HepG2 (cell line): ENCODE measurements around the gene SPINK6. TPM values are rescaled to one million over a fixed set of nuclear protein-coding genes. Genes with fewer than 3 reads are reported as not detected.

Experiments used
- ATAC-seq: fragments of 200-7000 bp; cut with Tn5 transposase; 3 replicates; pipeline ENCODE4 v1.9.1; 2020; ENCODE audit warnings: mild to moderate bottlenecking, moderate library complexity
- BruUV-seq: library from RNA; stranded (reverse); fragments of 400-500 nt; replicated peaks from 2 replicates; lab custom pipeline; 2021; lab: Mats Ljungman, UMichigan
- CTCF ChIA-PET: fragments of 300-600 bp; formaldehyde crosslinking; extraction: SDS; loops from one replicate; lab custom pipeline; 2021; ENCODE audit warnings: low total read pairs, inconsistent platforms, low intra/inter-chr PET ratio; lab: Yijun Ruan, JAX
- POLR2A ChIA-PET: fragments of 350-600 bp; sonication (Branson Sonifier 250); formaldehyde crosslinking; loops from one replicate; lab custom pipeline; 2020; ENCODE audit warnings: antibody characterized with exemption, inconsistent platforms; lab: Yijun Ruan, JAX
- DNase-seq: peaks from one replicate; pipeline ENCODE4 v3.0.0-alpha.2; 2015; ENCODE audit warnings: low spot score
- FAIRE-seq: peaks from 3 replicates; lab custom pipeline; 2011; peaks lifted over from hg19 to GRCh38; lab: Jason Lieb, UNC
- H2AFZ ChIP-seq: one replicate; pipeline ENCODE4 v1.6.1; 2011; ENCODE audit warnings: low read length, inconsistent platforms
- H3K27ac ChIP-seq: fragments of 300-600 bp; 3 replicates; pipeline ENCODE4 v1.8.0; 2011; ENCODE audit warnings: mixed run types, mild to moderate bottlenecking, mixed read lengths, low read length, inconsistent platforms; ENCODE audit not compliant: insufficient read depth; ENCODE audit errors: extremely low read length
- H3K27me3 ChIP-seq, 2 experiments: fragments of 200-600 bp in 1 of 2; 2 replicates in 1 of 2; 3 replicates in 1 of 2; pipeline versions ENCODE4 v1.6.0 to v1.8.0; 2011; ENCODE audit warnings: low read length in 2 of 2, mild to moderate bottlenecking in 2 of 2, moderate library complexity in 2 of 2, inconsistent platforms in 1 of 2; ENCODE audit not compliant: insufficient read depth in 2 of 2, control insufficient read depth in 1 of 2
- H3K36me3 ChIP-seq, 2 experiments: fragments of 200-600 bp in 1 of 2; replicated peaks in 1 of 2; 2 replicates in 1 of 2; 3 replicates in 1 of 2; pipeline versions ENCODE4 v1.5.1 to v1.8.0; 2011; ENCODE audit warnings: low read length in 2 of 2, inconsistent platforms in 1 of 2; ENCODE audit not compliant: insufficient read depth in 2 of 2, control insufficient read depth in 1 of 2
- H3K4me1 ChIP-seq: 2 replicates; pipeline ENCODE4 v1.5.1; 2012; ENCODE audit warnings: low read length, inconsistent platforms; ENCODE audit not compliant: insufficient read depth
- H3K4me2 ChIP-seq: 2 replicates; pipeline ENCODE4 v1.6.0; 2011; ENCODE audit warnings: low read depth, low read length, inconsistent platforms
- H3K4me3 ChIP-seq, 3 experiments: fragments of 200-600 bp in 1 of 3; sonication (generic), shearing (Covaris generic) in 1 of 3; replicated peaks in 1 of 3; 2 replicates each; pipeline ENCODE4 v1.5.1; 2011 to 2016; ENCODE audit warnings: low read length in 3 of 3, inconsistent platforms in 2 of 3, low read depth in 2 of 3, mild to moderate bottlenecking in 2 of 3, control low read depth in 1 of 3, mixed read lengths in 1 of 3; ENCODE audit not compliant: insufficient read depth in 1 of 3
- H3K79me2 ChIP-seq: one replicate; pipeline ENCODE4 v1.6.1; 2011; ENCODE audit warnings: low read length, inconsistent platforms; ENCODE audit not compliant: insufficient read depth
- H3K9ac ChIP-seq: 2 replicates; pipeline ENCODE4 v1.6.0; 2011; ENCODE audit warnings: mild to moderate bottlenecking, low read depth, low read length, inconsistent platforms; ENCODE audit not compliant: insufficient read depth
- H3K9me3 ChIP-seq: 2 replicates; pipeline ENCODE4 v1.5.1; 2012; ENCODE audit warnings: mild to moderate bottlenecking, low read length
- H4K20me1 ChIP-seq: 2 replicates; pipeline ENCODE4 v1.6.0; 2011; ENCODE audit warnings: inconsistent platforms, mild to moderate bottlenecking, low read length, moderate library complexity; ENCODE audit not compliant: insufficient read depth
- CREB1 ChIP-seq, 2 experiments: fragments of 450-650 bp in 1 of 2; IDR thresholded peaks; 2 replicates each; pipeline ENCODE4 v1.6.1; 2016 to 2017; ENCODE audit warnings: control low read depth in 1 of 2, mild to moderate bottlenecking in 1 of 2, missing compliant biosample characterization in 1 of 2, missing genetic modification characterization in 1 of 2
- CREM ChIP-seq, 2 experiments: sonication (generic) in 1 of 2; formaldehyde crosslinking in 1 of 2; IDR thresholded peaks; 2 replicates each; pipeline versions ENCODE4 v1.4.0 to v1.6.1; 2016 to 2020; ENCODE audit warnings: antibody characterized with exemption in 1 of 2, mild to moderate bottlenecking in 1 of 2, missing genetic modification reagents in 1 of 2
- DZIP1 ChIP-seq: sonication (generic); formaldehyde crosslinking; IDR thresholded peaks from 2 replicates; pipeline ENCODE4 v1.5.0; 2020; ENCODE audit warnings: mild to moderate bottlenecking, missing genetic modification reagents
- ELF3 ChIP-seq: IDR thresholded peaks from 2 replicates; pipeline ENCODE4 v1.6.1; 2016; ENCODE audit warnings: missing genetic modification reagents, missing compliant biosample characterization
- HIVEP1 ChIP-seq: sonication (generic); formaldehyde crosslinking; IDR thresholded peaks from 2 replicates; pipeline ENCODE4 v1.4.0; 2020; ENCODE audit warnings: mild to moderate bottlenecking, missing genetic modification reagents
- KAT8 ChIP-seq: IDR thresholded peaks from 2 replicates; pipeline ENCODE4 v1.6.1; 2016; ENCODE audit warnings: missing genetic modification reagents, missing compliant biosample characterization
- KDM1A ChIP-seq: IDR thresholded peaks from 2 replicates; pipeline ENCODE4 v1.6.1; 2016; ENCODE audit warnings: missing compliant biosample characterization
- RAD51 ChIP-seq: fragments of 450-650 bp; IDR thresholded peaks from 2 replicates; pipeline ENCODE4 v1.6.1; 2016; ENCODE audit warnings: borderline replicate concordance
- SMAD1 ChIP-seq: sonication (generic); formaldehyde crosslinking; IDR thresholded peaks from 2 replicates; pipeline ENCODE4 v1.4.0; 2020; ENCODE audit warnings: missing genetic modification reagents, low read depth, mild to moderate bottlenecking, borderline replicate concordance
- ZC3H4 ChIP-seq: sonication (generic); formaldehyde crosslinking; IDR thresholded peaks from 2 replicates; pipeline ENCODE4 v1.4.0; 2020; ENCODE audit warnings: missing genetic modification reagents, borderline replicate concordance
- ZIK1 ChIP-seq: sonication (generic); formaldehyde crosslinking; IDR thresholded peaks from 2 replicates; pipeline ENCODE4 v1.5.0; 2020; ENCODE audit warnings: mild to moderate bottlenecking, low read depth, missing genetic modification reagents, borderline replicate concordance
- ZNF224 ChIP-seq: sonication (generic); formaldehyde crosslinking; IDR thresholded peaks from 2 replicates; pipeline ENCODE4 v1.5.0; 2020; ENCODE audit warnings: mild to moderate bottlenecking, missing genetic modification reagents
- ZNF34 ChIP-seq: sonication (generic); formaldehyde crosslinking; IDR thresholded peaks from 2 replicates; pipeline ENCODE4 v1.4.0; 2020; ENCODE audit warnings: mild to moderate bottlenecking, missing genetic modification reagents, borderline replicate concordance
- ZNF605 ChIP-seq: sonication (generic); formaldehyde crosslinking; IDR thresholded peaks from 2 replicates; pipeline ENCODE4 v1.8.0; 2022; ENCODE audit warnings: mild to moderate bottlenecking, missing genetic modification reagents
- WGBS: methylation state at CpG from one replicate; pipeline ENCODE4 v1.1.6; 2017; ENCODE audit warnings: low lambda C conversion rate; 5-methylcytosine and 5-hydroxymethylcytosine counted together
- in situ Hi-C: cut with HindIII; loops from 2 replicates; pipeline ENCODE4 v1.10.0; 2017; ENCODE audit warnings: low pct_unique_long_range_greater_than_20kb; ENCODE audit not compliant: extremely low pct_ligation_motif_present
- intact Hi-C: fragments of 100-400 bp; cut with micrococcal nuclease; formaldehyde crosslinking; loops from one replicate; pipeline ENCODE4 v1.10.0; 2022; ENCODE audit not compliant: unreplicated experiment
- polyA plus RNA-seq, 8 experiments: library from polyadenylated mRNA; depleted of rRNA in 3 of 8; stranded (reverse) in 7 of 8; unstranded in 1 of 8; fragments of >200 nt; fragmentation: Illumina TruSeq in 4 of 8; extraction: Trizol in 4 of 8; gene quantifications; 2 replicates each; pipeline versions ENCODE4 v1.2.1 to v1.2.3, GENCODE V29; 2011 to 2016; ENCODE audit warnings: low read depth in 4 of 8, missing spikeins in 1 of 8, mixed read lengths in 1 of 8; ENCODE audit not compliant: insufficient read depth in 1 of 8
- total RNA-seq, 5 experiments: library from RNA; depleted of rRNA; stranded (reverse); fragments of >200 nt; fragmentation: Illumina TruSeq; extraction: Trizol; gene quantifications; 2 replicates each; pipeline ENCODE4 v1.2.3, GENCODE V29; 2016; ENCODE audit warnings: low read depth in 1 of 5
- TF ChIP-seq, protein P1 (sequence below): sonication (generic); formaldehyde crosslinking; IDR thresholded peaks from 2 replicates; pipeline ENCODE4 v1.9.0; 2021; ENCODE audit warnings: missing genetic modification reagents, mild to moderate bottlenecking, borderline replicate concordance

The SPINK6 gene
- total and polyA plus RNA-seq, 2 of the 13 experiments (the other 11 are each of a cell fraction or from before 2014, with no cell fraction given), result not detected

DNA sequence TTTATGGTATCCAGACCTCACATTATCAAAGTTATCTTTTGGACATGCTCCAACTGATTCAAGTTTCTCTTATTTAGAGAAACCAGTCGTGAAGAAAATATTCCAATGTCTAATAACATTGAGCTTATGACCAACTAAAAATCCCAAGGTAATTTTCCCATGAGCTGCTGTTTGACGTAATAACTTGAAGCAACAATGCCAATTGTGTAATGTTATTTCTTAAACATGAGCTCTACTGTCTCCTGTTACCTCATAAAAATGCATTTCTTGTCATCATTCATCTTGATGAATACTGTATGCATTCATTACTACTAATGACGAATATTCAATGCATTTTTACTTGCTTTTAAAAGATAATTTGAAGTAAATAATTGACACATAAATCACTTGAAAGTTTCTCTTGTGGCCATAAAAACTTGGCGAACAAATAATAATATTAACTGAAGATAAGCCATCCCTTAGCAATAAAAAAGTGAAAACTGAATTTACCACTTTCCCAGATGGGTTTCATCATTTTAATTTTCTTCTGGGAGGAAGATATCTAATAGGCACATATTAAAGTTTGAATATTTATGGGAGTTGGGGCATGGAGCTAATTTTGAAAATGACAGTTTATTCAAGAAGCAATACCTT, 35.1 kb downstream of the SPINK6 start:
- no TSS peak for BruUV-seq
- CTCF ChIA-PET, result no interaction called here

GRCh38 chr5:148238418-148238794, 35.6 kb downstream of the SPINK6 start, which contains the start of gene MARCOL:
Gene MARCOL (plus strand): TSS chr5:148238525. CDS start chr5:148238598, 73 bp downstream.
- H3K27ac ChIP-seq, result no peak within 1 kb of the TSS
- no peaks in the 10 kb centered on the region for H3K9me3 ChIP-seq
- H4K20me1 ChIP-seq, result no peaks in the 10 kb centered on the region
- no peaks in the 10 kb centered on the region for H3K36me3 ChIP-seq
- TF ChIP-seq KAT8 (CRISPR knock-in tag) (no peak), ZC3H4 (no peak), KDM1A (no peak), ZNF224 (CRISPR knock-in tag) (no peak), RAD51 (no peak), DZIP1 (no peak), ZNF34 (CRISPR knock-in tag) (no peak), SMAD1 (CRISPR knock-in tag) (no peak), ELF3 (CRISPR knock-in tag) (no peak), ZNF605 (CRISPR knock-in tag) (no peak), CREM (IDR thresholded peaks at IDR 0.05) (no peak), CREM (CRISPR knock-in tag; IDR thresholded peaks at IDR 0.05) (no peak), HIVEP1 (CRISPR knock-in tag) (no peak)
- TF ChIP-seq, protein P1, sequence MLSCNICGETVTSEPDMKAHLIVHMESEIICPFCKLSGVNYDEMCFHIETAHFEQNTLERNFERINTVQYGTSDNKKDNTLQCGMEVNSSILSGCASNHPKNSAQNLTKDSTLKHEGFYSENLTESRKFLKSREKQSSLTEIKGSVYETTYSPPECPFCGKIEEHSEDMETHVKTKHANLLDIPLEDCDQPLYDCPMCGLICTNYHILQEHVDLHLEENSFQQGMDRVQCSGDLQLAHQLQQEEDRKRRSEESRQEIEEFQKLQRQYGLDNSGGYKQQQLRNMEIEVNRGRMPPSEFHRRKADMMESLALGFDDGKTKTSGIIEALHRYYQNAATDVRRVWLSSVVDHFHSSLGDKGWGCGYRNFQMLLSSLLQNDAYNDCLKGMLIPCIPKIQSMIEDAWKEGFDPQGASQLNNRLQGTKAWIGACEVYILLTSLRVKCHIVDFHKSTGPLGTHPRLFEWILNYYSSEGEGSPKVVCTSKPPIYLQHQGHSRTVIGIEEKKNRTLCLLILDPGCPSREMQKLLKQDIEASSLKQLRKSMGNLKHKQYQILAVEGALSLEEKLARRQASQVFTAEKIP (CRISPR knock-in tag), result no peak
- TF ChIP-seq, all 625 proteins: peak for 0
- in situ Hi-C loops (no loop called here), intact Hi-C loops (no loop called here)
- 2% methylated on average over 2 of the region's 2 CpGs for WGBS
- DNase-seq, result no peak
- Histone ChIP-seq H3K27me3 (no peaks in the 10 kb centered on the region), H3K4me3 (no peak within 1 kb of the TSS), H3K4me2 (no peak within 1 kb of the TSS), H3K79me2 (no peaks in the 10 kb centered on the region), H3K9ac (no peak within 1 kb of the TSS), H3K4me1 (no peaks in the 10 kb centered on the region), H2AFZ (no peak within 1 kb of the TSS)
- FAIRE-seq, result no peak
- no TSS peak for BruUV-seq
- ChIA-PET CTCF (no interaction called here), POLR2A (no interaction called here)
- ATAC-seq, result no peak

More for the DNA sequence above, 35.1 kb downstream of the SPINK6 start:
- FAIRE-seq, result no peak
- WGBS, result 1% methylated on average over 4 of the region's 4 CpGs
- Histone ChIP-seq H3K4me2 (no peak overlapping the region), H3K9ac (no peak overlapping the region), H3K79me2 (no peaks in the 10 kb centered on the region), H3K9me3 (no peaks in the 10 kb centered on the region), H2AFZ (no peak overlapping the region), H3K4me1 (no peaks in the 10 kb centered on the region), H3K4me3 (no peak overlapping the region), H3K27me3 (no peaks in the 10 kb centered on the region), H3K36me3 (no peaks in the 10 kb centered on the region), H3K27ac (no peak overlapping the region), H4K20me1 (no peaks in the 10 kb centered on the region)
- TF ChIP-seq ZIK1 (no peak), CREB1 (IDR thresholded peaks at IDR 0.05) (0 out of 2 replicates have a peak, but pooled peaks have one; percentile 22), CREB1 (CRISPR knock-in tag; IDR thresholded peaks at IDR 0.05) (no peak)
- in situ Hi-C loops, result no loop called here
- POLR2A ChIA-PET, result no interaction called here
- no peak for DNase-seq
- no peak for ATAC-seq
- intact Hi-C loops, result no loop called here
